NK-92 treated with Interleukin-12 subunit alpha and Interleukin-12 subunit beta, amount 100 ng/mL, for 24 hours (cell line): ENCODE results near the gene AIG1.

ENCODE experiments used
- DNase-seq: peaks from one replicate; lab custom pipeline; 2025; lab: John Stamatoyannopoulos, UW

The AIG1 gene

GRCh38 chr6:143370812-143371370, 310.2 kb downstream of the AIG1 start:
- no peak for DNase-seq

- no peak for DNase-seq
Measured at GRCh38 chr6:143372199-143372882, 311.7 kb downstream of the AIG1 start.

DNA sequence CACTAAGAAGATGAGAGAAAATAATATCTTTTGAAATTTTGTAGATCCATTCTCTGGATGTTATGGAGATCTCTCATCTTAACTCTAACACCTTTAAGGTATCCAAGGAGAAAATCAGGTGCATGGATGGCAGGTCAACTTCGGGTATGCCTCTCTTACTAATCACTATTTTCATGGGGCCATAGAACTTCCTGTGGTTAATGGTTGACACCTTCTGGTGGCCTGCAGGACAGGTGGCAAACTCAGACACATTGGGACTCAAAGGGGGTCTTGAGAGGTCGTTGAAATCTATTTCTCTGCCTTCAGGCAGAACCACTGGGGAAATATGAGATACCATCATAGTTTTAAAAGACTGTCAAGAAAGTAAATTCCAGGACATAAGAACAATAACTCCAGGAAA, 313.3 kb downstream of the AIG1 start:
- DNase-seq, result no peak

DNA sequence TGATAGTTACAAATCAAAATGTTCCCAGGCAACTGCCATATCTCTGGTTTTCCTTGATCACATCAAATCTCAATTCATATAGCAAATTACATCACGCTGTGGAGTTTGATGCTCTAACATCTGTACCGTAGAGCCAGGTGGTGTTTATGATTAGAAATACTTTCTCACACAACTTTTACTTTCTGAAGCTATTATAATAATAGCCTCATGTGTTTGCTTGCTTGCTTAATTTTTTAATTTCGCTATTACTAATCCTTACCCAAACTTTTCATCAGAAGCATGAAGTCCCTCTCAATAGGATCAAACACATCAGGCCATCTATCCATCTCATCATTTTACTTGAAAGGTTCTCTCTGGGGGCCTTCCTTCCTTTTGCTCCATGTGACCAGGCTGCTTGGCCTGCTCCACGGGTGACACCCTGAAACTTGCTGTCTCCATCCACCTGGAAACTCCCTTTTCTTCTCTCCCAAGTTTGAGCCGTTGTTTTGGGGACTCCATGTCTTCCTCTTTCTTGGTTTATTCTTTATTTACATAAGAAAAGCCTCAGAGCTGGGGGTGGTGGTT, 314.4 kb downstream of the AIG1 start:
- no peak for DNase-seq

DNA sequence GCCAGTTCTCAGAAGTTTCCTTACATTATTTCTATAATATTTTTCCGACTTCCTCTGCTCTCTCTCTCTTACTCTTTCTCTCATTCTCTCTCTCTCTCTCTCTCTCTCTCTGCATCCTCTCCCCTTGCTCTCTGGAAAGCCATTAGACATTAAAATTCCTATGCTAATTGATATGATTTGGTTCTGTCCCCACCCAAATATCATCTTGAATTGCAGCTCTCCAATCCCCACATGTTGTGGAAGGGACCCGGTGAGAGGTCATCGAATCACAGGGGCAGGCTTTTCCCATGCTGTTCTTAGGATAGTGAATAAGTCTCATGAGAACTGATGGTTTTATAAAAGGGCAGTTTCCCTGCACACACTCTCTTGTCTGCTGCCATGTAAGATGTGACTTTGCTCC, 315.7 kb downstream of the AIG1 start:
- DNase-seq, result no peak

DNA sequence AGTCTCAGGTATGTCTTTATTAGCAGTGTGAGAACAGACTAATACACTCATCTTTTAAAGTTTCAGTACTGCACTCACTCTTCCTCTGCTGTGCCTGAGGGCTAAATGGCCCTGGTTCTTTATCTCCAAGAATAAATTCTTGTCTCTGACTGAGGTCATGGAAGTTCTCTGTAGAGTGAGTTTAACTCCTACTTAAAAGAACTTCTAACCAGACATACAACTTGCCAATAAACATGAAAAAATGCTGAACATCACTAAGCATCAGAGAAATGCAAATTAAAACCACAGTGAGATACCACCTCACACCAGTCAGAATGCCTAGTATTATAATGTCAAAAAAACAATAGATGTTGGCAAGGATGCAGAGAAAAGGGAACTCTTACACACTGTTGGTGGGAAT, 316.2 kb downstream of the AIG1 start:
- no peak for DNase-seq

GRCh38 chr6:143385636-143386035, 324.9 kb downstream of the AIG1 start:
- DNase-seq, result no peak

GRCh38 chr6:143390278-143390677, 329.6 kb downstream of the AIG1 start:
- DNase-seq, result no peak
